Gastroesophageal sphincter (tissue), 3 donors: ENCODE data around the gene SLC25A13.

ENCODE experiments used
- CTCF ChIP-seq, 4 experiments: fragments of 200-600 bp in 2 of 4; fragments of 450-650 bp in 2 of 4; sonication (generic) in 1 of 4; IDR thresholded peaks; one replicate each; pipeline ENCODE4 v1.5.1; 2017 to 2019; ENCODE audit warnings: antibody characterized with exemption in 4 of 4, mild to moderate bottlenecking in 2 of 4, moderate library complexity in 2 of 4
- EP300 ChIP-seq: sonication (generic); formaldehyde crosslinking; IDR thresholded peaks from one replicate; pipeline ENCODE4 v1.6.1; 2017; ENCODE audit warnings: antibody characterized with exemption, mild to moderate bottlenecking
- POLR2A ChIP-seq, 2 donors: fragments of 450-650 bp; IDR thresholded peaks; one replicate each; pipeline ENCODE4 v1.6.1; 2017; ENCODE audit warnings: antibody characterized with exemption in 2 of 2, mild to moderate bottlenecking in 2 of 2, moderate library complexity in 1 of 2
- POLR2AphosphoS5 ChIP-seq: sonication (generic); formaldehyde crosslinking; IDR thresholded peaks from one replicate; pipeline ENCODE4 v1.6.1; 2017; ENCODE audit warnings: antibody characterized with exemption

GRCh38 chr7:96202102-96202501, 119.8 kb downstream of the SLC25A13 start:
- no peak for TF ChIP-seq CTCF (IDR thresholded peaks at IDR 0.05)
- no peak for TF ChIP-seq POLR2AphosphoS5
- no peak for TF ChIP-seq POLR2A (IDR thresholded peaks at IDR 0.05)
- TF ChIP-seq EP300 = no peak
